Fibroblast of upper back skin (primary cell): ENCODE results near the gene CPLANE2.
"Not testable (repeated sequence)": the region's sequence is repeated elsewhere in the genome, so short reads cannot be mapped to it uniquely, and the experiment has no call there.

Experiments used
- DNase-seq: peaks from one replicate; pipeline ENCODE4 v3.0.0-alpha.2; 2013

Gene CPLANE2

DNA sequence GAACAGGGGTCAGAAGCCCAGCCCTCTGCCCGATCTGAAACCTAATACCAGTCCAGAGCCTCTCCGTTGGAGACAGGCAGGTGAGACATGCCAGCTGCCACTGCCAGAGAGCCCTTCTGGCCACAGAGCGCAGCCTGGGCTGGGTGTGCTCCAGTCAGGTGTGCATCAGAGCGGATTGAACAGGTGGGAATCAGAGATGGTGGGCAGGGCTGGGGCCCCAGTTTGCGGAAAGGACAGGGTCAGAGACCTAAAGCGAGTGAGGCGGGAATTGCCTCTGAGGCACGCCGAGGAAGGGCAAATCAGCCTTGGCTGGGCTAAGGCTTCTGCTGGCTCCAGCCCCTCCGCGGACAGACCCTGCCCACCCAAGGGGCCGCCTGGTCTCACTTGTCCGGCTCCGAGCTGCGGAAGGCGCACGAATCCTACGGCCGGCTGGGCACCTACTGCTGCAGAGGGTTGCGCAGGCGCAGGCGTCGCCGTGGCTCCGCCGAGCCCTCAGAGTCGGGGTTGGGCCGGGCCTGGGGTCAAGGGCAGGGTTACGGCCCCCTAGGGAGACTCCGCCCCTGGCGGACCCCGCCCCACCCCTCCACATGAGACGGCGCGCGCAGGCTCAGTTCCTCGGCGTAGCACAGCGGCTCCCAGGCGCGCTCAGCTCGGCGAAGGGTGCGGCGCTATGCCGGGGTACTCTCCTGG is 10.3 kb downstream of the CPLANE2 start:
- DNase-seq: no peak

DNA sequence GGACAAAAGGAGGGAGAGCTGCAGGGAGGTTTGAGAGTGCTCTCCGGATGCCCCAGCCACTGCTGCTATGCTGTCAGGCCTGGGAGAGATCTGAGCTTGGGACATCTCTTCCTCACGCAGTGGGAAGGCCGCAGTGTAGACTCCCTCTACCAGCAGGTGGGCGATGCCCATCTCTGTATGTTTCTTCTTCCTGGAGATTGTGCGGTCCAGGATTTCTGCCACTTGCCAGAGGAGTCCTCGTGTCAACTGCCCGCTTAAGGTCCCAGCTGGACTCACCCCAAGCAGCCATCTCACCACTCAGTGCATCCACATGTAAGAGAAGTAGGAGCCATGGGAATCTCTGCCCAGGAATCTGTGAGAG is 10.9 kb downstream of the CPLANE2 start:
- no peak for DNase-seq

DNA sequence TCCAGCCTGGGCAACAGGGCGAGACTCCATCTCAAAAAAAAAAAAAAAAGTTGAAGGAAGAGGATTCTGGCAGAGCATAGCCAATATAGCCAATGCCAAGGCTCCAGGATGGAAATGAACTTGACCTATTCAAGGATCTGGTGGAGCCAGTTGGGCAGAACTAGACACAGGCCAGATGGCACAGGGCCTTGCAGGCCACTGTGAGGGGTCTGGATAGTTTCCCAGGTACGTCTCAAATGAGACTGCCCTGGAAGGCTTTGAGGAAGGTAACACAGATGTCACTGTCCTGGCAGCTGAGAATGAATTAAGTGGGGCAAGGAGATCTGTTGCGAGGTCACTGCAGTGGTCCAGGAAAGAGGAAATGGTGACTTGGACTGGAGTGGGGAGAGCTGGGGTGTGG is 12.5 kb downstream of the CPLANE2 start:
- no peak for DNase-seq

DNA sequence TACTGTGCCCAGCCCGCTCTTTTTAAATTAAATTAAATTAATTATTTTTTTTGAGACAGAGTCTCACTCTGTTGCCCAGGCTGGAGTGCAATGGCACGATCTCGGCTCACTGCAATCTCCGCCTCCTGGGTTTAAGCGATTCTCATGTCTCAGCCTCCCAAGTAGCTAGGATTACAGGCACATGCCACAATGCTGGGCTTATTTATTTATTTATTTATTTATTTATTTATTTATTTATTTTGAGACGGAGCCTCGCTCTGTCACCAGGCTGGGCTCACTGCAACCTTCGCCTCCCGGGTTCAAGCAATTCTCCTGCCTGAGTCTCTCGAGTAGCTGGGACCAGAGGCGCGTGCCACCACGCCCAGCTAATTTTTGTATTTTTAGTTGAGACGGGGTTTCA is 14.3 kb downstream of the CPLANE2 start:
- not testable (repeated sequence) for DNase-seq

DNA sequence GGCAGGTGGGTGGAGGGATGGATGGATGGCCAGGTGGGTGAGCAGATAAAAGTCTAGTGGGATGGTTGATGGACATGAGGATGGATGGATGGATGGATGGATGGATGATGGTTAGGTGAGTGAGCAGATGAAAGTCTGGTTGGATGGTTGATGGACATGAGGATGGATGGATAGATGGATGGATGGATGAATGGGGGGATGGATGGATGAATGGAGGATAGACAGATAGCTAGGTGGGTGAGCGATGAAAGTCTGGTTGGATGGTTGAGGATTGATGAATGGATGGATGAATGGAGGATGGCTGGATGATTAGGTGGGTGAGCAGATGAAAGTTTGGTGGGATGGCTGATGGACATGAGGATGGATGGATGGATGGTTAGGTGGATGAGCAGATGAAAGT is 15.5 kb downstream of the CPLANE2 start:
- no peak for DNase-seq

DNA sequence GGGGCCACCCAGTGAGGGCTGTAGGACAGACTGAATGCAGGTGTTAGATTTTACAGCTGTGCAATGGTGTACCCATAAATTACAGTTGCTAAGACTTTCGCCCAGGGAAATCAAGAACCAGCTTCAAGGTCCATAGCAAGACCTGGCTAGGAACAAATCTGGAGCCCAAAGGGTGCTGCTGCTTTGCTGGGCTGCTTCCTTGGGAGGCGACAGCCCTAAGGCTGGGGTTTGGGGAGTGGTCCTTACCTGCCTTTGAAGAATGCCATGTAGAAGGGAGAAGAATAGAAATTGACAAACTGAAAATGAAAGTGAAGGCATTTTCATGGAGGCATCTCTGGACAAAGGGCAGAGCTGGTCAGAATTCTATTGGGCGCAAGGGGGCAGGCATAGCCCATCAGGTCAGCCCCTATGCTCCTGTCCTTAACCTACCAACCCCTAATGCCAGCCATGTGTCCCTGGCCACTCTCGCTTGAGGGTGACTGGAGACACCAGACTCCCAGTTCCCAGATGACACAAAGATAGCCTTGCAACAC is 16.9 kb downstream of the CPLANE2 start:
- no peak for DNase-seq

DNA sequence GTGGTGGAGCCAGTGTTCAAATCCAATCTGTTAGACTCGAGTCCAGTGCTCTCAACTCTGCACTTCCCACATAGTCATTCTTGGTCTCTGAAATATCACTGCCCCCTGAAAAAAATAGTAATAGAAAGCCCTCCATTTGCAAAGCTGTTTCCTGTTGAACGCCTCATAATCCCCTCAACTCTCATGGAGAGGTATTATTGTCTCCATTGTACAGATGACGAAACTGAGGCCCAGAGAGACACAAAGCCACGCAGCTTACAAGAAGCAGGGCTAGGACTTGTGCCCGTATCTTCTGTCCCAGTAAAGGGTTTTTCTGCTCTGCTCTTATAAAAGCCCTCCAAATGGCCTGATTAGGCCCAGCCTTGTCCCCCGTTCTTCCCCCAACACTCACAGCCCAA is 18.3 kb downstream of the CPLANE2 start:
- DNase-seq: no peak

DNA sequence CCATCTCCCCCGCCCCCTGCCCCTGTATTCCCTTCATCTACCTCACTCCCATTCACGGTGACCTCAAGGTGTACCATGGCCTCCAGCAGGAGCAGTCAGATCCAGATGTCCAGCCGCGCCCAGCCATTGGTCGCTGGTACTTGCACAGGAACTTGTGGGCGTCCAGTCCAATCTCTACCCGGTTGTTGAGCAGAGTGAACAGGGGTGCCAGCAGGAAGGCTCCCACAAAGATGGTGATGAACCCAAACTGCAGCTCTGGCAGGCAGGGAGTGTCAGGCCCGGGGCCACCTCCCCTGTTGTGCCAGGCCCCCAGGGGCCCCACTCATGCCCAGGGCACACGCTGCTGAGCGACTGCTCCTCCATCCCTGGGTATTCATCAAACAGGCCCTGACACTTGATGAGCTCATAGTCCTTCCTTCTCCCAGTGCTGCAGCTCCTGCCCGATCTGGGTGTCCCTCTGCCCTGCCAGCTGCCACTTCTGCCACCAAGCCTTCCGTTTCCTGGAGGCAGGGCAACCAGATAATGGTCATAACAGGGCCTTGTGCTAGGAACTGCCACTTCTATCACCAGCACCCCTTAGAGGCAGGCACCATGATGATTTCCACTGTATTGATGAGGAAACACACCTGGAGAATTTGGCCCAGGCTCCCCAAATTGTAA is 18.8 kb downstream of the CPLANE2 start:
- DNase-seq: no peak

DNA sequence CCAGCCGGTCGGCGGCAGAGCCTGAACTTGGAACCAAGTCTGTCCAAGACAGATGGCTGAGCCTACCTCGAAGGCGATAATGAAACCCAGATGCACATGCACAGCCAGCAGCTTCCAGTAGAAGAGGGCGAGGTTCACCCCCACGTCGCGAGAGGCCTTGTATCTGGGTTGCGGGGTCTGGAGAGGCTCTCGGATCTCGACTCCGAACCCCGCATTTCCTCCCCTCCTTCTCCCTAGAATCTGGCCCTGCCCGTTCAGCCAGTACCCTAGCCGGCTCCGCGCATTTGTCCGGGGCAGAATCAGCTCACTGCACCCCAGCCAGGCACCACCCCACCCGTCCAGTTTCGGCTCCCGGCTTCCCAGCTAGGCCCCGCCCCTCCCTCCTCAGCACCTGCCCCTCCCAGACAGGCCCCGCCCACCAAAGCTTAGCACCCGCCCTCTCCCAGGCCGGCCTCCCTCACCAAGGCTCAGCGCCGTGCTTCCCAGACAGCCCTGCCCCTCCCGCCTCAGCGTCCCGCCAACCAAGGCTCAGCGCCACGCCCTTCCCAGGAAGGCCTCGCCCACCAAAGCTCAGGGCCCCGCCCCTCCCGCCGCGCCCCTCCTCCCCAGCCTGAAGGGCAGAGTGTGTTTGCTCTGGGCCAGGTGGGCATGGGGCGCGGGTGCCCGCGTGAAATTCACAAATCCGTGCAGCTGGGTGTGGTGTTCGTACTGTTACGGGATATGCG is 19.8 kb downstream of the CPLANE2 start:
- peak; percentile 96 for DNase-seq

DNA sequence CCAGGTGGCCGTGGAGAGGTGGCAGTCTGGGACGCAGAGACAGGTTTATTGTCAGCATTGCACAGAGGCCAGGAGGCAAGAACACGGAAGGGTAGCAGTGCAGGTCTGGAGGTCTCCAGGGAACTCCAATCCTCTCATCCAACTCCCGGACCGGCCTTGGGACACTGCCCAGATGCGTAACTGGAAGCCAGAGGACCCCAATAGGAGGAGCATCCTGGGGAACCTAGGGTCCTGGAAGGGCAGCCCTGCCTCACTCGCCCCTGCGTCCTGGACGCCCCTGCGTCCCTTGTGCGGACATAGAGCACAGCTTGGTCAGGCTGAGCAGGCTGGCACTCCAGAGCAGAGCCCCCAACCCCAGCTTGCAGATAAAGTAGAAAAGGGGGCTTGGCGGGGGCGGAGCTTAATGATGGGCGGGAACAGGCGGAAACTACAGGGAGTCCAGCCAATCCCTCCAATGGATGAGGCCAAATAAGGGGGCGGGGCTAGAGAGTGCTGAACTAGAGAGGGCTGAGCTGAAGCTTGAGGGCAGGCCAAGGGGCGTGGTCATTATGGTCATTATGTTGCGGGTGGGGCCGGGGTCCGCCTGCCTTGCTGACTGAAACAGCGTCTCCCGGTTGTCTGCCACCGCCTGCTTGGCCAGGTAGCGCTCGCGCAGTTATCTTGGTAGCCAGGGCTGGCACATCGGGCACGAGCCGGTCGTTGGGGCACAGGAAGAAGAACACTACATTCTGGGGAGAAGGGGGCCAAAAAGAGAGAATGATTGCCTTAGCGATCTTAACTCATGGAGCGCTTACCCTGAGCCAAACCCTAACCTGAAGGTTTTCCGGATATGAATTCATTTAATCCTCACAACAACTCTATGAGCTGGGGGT is 20.9 kb downstream of the CPLANE2 start:
- peak; percentile 79 for DNase-seq

DNA sequence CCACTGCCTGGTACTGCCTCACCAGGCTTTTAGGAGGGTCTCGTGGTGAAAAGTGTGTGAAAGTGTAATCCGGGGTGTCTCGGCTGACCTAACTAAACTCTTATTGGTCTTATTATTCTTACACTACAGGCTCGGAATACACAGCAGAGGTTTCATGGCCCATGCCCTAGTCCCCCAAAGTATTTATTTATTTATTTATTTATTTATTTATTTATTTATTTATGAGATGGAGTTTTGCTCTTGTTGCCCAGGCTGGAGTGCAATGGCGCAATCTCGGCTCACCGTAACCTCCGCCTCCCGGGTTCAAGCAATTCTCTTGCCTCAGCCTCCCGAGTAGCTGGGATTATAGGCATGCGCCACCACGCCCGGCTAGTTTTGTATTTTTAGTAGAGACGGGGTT is 21.7 kb downstream of the CPLANE2 start:
- not testable (repeated sequence) for DNase-seq

DNA sequence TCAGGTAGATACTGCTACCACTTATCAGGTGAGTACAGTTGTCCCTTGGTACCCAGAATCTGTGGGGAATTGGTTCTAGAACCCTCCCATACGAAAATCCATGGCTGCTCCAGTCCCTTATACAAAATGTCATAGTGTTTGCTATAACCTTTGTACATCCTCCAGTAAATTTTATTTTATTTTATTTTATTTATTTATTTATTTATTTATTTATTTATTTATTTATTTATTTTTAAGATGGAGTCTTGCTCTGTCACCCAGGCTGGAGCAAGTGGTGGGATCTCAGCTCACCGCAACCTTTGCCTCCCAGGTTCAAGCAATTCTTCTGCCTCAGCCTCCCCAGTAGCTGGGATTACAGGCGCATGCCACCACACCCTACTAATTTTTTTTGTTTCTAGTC is 23.4 kb downstream of the CPLANE2 start:
- DNase-seq: not testable (repeated sequence)

DNA sequence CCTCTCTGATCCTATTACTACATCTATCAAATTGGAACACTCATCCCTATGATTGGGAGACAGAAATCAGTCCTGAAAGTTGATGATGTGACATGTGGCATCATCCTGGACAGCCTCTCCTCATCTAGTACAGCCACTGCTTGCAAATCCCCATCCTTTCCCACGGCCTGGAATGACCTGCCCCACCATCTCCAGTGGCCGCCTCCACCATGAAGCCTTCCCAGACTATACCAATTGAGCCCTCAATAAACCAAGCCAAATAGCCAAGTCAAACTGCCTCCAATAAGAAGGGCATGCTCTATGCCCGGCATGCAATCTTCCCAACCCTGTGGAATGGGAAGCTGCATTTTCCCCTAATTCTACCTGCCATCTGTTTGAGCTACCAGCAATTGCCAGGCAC is 24.0 kb downstream of the CPLANE2 start:
- DNase-seq: no peak

DNA sequence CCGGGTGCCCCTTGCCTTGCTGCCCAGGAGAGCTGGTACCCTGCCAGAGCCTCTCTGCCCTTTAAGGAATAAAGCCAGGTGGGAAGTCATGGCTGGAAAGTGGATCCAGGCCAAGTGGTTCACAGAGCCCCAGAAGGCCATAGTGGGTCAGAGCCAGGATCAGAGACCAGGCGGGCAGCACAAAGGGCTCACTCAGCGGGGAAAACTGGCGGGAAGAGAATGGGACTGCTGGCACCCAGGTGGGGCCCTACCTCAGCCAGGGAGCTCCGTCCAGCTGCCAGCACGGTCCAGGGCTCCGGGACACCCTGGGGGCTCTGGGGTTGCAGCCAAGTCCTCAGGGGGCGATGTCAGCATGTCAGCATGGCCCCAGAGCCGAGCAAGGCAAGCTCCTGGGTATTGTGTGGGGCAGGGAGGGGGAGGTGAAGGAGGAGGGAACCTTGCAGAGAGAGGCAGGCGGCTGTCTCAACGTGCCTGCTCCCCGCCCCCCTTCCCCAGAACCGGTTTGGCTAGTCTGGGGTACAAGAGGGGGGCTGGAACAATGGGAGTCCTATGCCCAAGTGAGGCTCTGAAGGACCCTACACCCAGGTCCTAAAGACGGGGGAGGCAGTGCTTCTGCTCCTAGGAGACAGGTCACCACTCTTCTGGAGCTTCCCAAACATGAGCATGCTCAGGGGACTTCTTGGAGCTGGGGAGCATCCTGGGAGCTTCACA is 24.6 kb downstream of the CPLANE2 start, which contains the start of gene ARHGEF19:
ARHGEF19 (minus strand) TSS at position 402 of the 711 bp plus-strand sequence. CDS start 3,598 bp downstream, outside the sequence.
- DNase-seq: no peak

DNA sequence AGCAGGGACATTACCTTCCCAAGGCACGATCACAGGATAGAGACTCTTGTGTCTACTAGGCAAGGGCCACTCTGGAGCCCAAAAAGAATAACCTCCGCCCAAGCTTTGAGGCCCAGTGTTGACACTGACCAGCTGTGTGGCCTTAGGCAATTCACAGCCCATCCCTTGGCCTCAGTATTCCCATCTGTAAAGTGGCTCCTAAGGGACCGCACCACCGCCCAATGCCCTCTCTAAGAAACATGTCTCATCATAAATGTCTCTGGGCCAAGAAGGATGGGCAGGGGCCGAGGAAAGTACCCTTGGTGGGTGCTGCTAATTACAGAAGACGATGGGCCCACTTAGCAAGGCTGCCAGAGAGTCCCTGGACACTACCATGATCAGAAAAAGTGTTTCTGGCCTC is 25.2 kb downstream of the CPLANE2 start:
- no peak for DNase-seq

DNA sequence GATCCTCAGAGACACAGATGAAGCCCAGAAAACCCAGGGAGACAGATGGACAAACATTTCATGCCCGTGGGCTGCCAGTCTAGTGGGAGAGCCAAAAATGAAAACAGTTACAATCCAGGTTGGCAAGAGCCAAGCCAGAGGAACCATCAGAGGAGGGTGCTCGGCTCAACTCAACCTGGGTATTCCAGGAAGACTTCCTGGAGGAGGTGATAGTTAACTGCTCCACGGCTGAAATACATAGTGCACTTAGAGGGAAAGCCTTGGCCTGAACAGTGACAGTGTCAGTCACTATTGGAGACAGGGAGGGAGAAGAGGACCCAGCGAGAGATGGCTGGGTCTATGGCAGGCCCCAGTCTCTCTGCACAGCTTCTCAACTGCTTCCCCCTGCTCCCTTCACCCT is 26.4 kb downstream of the CPLANE2 start:
- DNase-seq: no peak

DNA sequence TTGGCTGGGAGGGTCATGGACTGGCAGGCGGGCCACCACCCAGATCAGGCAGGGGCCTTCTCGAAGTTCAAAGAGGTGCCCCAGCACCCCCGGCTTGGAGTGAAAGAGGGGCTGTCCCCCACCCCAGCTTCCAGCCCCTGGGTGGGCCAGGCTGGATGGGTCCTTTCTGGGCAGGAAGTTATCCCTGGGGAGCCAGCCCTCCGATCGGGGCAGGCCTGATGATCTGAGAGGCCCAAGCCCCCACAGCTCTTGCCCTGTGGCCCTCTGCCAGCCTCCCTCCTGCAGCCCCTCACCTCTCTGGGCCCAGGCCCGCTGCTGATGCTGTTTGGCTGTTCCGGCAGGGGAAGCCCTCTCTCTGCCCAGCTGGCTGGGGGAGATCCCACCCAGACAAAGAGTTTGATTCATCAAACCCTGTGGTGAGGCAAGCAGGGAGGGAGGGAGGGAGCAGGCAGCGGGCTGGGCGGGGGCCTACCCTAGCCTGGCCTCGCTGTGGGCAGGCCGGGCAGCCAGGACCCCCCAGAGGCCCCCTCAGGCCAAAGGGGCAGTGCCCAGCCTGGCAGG is 27.1 kb downstream of the CPLANE2 start:
- no peak for DNase-seq

DNA sequence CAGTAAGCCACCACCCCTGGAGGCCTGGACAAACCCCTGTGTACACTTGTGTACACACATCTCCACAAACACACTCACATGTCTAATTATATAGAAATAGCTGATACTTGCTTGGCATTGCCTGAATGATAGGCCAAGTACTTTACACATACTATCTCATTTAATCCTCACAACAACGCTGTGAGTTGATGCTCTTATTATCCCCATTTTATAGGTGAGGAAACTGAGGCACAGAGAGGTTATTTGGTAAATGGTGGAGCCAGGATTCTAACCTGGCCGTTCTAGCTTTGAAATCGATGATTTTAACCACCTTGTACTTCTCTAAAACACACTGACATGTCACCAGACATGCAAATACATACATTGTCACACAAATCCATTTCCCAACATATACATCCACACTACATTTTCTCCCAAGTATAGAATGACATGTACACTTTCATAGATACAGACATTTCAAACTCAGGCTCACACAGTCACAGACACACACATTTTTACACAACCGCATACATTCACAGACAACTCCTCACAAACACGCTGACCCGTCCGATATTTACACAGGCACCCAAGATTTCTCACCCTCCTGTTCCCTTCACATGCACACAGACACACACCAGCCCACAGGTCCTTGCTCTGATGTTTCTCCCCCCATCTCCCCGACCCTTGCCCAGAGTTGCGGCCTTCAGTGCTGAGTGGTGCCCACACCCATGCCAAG is 27.7 kb downstream of the CPLANE2 start:
- no peak for DNase-seq

DNA sequence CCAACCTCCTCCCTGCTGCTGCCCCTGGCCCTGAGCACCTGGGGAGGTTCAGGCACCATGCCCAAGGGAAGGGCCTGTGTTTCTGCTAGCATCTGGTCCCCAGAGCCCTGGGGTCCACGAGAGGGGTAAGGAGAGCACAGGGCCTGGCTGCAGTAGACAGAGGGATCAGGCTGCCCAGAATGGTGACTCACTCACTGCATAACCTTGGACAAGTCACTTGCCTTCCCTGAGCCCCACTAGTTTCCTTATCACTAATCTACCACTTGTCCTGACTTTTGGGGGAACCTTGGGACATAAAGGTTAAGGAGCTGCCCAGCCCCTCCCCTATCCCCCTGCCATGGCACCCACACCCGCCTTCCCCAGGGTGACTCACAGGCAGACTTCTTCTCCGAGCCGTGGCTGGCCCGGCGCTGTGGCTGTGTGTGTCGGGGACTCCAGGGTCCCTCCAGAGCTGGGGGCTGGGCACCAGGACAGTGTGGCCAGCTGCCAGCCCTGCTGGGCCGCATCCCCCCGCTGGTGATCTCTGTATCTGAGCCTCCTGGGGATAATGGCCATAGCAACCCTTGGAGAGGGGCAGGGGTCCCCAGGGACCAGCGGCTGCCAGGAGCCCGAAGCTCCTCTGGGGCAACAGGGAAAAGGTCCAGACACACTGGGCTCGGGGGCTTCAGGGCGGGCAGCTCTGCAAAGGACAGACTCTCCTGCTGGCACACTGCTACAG is 28.6 kb downstream of the CPLANE2 start:
- DNase-seq: no peak
